ENCODE measurements around the gene RABL3. TPM values are rescaled to one million over a fixed set of nuclear protein-coding genes. Genes with fewer than 3 reads are reported as not detected.

RABL3 gene
- total and polyA plus RNA-seq, 2 of the 13 experiments (the other 11 are each of a cell fraction or from before 2014, with no cell fraction given): 4.8 to 31.9 TPM

GRCh38 chr3:120678331-120678947 lies 63.9 kb downstream of the RABL3 start (continued):
- TF ChIP-seq ATF4 (CRISPR knock-in tag; IDR thresholded peaks at IDR 0.05) (peak in 1 of 2 experiments; percentile 58; a peak in 1 of 4 replicates), ZBTB38 (CRISPR knock-in tag; IDR thresholded peaks at IDR 0.05) (no peak), FOXA3 (CRISPR knock-in tag; IDR thresholded peaks at IDR 0.05) (peak; percentile 50), ZNF451 (CRISPR knock-in tag; IDR thresholded peaks at IDR 0.05) (no peak), GTF3A (CRISPR knock-in tag; conservative IDR thresholded peaks at IDR 0.05) (no peak), ZNF354B (CRISPR knock-in tag; IDR thresholded peaks at IDR 0.05) (no peak), FOXO1 (CRISPR knock-in tag; IDR thresholded peaks at IDR 0.05) (peak; percentile 39; the same call in 1 of the 2 replicates), RERE (CRISPR knock-in tag; IDR thresholded peaks at IDR 0.05; ENCODE audit: low read depth) (peak; percentile 70; the same call in 1 of the 2 replicates), ZHX1 (CRISPR knock-in tag; IDR thresholded peaks at IDR 0.05; ENCODE audit: low read depth) (no peak), ZSCAN22 (CRISPR knock-in tag; IDR thresholded peaks at IDR 0.05) (no peak), ZNF17 (CRISPR knock-in tag; IDR thresholded peaks at IDR 0.05) (no peak), NFE2L2 (IDR thresholded peaks at IDR 0.05; ENCODE audit: low read length) (peak; percentile 100), CBX1 (IDR thresholded peaks at IDR 0.05; ENCODE audit: low read depth) (no peak), EP300 (IDR thresholded peaks at IDR 0.05; ENCODE audit: low read depth in 2 of 2, low read length in 2 of 2) (peak in 1 of 2 experiments; percentile 72; a peak in 1 of 4 replicates), EP300 (CRISPR knock-in tag; IDR thresholded peaks at IDR 0.05; ENCODE audit: borderline replicate concordance) (peak; percentile 50; the same call in 1 of the 2 replicates), ZNF619 (CRISPR knock-in tag; IDR thresholded peaks at IDR 0.05) (no peak), KDM6A (CRISPR knock-in tag; IDR thresholded peaks at IDR 0.05; ENCODE audit: low read depth) (peak; percentile 31; the same call in 1 of the 2 replicates), ZNF841 (CRISPR knock-in tag; IDR thresholded peaks at IDR 0.05; ENCODE audit: borderline replicate concordance) (no peak), ZNF512 (CRISPR knock-in tag; IDR thresholded peaks at IDR 0.05) (no peak), ZNF225 (CRISPR knock-in tag; IDR thresholded peaks at IDR 0.05) (no peak)

Measured in HepG2 (cell line).